ENCODE results near the gene NEMP2.
"Not testable (repeated sequence)": the region's sequence is repeated elsewhere in the genome, so short reads cannot be mapped to it uniquely, and the experiment has no call there.

Gene NEMP2

DNA sequence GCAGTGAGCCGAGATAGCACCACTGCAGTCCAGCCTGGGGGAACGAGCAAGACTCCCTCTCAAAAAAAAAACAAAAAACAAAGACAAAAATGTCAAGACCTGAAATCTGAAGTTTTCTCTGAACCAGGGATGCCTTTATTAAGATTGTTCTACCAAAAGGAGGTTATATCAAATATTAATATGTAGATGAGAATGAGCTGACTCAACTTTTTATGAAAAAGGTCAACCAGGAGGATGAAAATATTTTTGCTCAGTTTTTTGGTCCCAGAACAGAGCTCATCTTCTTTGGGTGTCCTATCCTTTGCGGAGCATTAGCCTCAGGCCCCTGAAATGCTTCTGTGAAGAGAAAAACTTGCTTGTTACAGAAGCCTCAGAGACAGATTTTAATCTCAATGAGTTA, 44.0 kb downstream of the NEMP2 start:
- DNase-seq (ENCODE audit: low read depth in 2 of 2), result no peak

GRCh38 chr2:190489475-190489874, 45.0 kb downstream of the NEMP2 start:
- DNase-seq (ENCODE audit: low read depth in 2 of 2), result no peak

DNA sequence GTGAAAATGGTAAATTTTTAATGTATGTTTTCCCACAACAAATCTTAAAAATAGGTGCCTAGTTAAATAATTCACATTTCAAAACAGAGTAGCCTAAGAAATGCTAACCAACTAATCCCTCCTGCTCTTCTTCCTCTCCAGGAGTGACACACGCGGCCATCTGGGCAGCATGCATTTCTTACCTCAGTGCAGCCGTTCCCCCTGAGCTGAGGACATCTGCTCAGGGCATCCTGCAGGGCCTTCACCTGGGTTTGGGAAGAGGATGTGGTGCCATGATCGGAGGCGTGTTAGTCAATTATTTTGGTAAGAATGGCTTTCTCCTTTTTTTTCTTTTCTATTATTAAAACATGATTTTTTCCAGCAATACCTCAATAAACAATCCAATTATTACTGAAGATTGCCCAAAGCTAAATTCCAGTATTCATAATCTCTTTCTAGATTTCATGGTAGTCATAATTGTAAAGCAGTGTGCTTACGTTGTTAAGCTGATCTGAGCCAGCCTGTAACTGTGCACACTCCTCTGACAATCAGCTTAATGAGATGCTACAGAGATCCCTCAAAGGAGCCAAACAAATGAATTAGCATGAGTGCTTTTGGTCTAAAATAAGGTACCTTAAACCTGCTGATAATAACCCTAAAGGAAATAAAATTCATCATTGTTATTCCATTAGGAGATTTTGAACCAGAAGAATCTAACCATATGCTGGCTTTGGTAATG, 45.8 kb downstream of the NEMP2 start:
- DNase-seq (ENCODE audit: low read depth in 2 of 2), result no peak

GRCh38 chr2:190486037-190486623, 48.4 kb downstream of the NEMP2 start:
- no peak for DNase-seq (ENCODE audit: low read depth in 2 of 2)

- no peak for DNase-seq (ENCODE audit: low read depth in 2 of 2)
These were observed 52.1 kb downstream of the NEMP2 start for GRCh38 chr2:190482451-190482850.

DNA sequence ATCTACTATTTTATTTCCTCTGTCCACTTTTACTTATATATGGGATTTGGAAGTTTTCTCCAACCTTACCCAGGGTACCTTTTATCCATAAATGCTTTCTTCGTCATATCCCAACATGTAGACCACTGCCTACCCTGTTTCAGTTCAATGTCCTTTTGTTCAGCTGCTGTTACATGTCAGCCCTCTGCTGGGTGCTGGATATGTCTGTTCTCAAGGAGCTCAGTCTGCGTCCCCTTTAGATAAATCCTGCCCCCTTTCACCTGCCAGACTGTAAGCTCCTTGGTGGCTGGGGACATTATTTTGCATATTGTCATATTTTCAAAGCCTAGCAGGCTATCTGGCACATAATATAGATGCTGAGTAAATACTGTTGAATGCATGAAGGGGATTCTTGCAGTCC, 53.2 kb downstream of the NEMP2 start:
- no peak for DNase-seq (ENCODE audit: low read depth in 2 of 2)

- no peak for DNase-seq (ENCODE audit: low read depth in 2 of 2)
These were observed 55.8 kb downstream of the NEMP2 start for GRCh38 chr2:190478572-190479195.

- DNase-seq (ENCODE audit: low read depth in 2 of 2), result no peak
These were observed 56.7 kb downstream of the NEMP2 start for GRCh38 chr2:190477661-190478454.

DNA sequence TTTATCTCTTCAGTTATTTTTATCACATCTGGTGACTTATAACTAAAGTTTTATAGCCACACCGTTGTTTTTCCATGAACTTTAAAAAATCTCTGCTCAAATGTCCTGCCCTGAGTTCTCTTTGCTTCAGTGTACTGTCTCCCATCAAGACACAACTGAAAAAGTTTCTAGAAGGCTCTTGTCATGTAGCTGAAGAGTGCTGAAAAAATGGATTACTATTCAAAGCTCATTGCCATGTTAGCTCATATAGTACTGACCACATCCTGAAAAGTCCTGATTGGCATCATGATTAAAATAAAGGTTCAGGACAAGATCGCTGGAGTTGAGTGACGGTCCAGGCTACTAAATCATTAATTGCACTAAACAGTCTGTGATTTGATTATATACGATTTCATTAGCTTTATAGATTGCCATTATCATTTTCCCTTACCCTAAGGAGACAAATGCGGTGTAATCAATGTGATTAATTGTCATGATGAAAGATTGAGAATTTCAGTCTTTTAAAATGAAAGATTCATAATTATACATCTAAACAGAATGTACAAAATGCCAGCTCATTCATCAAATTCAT, 64.2 kb downstream of the NEMP2 start:
- no peak for DNase-seq (ENCODE audit: low read depth in 2 of 2)

- DNase-seq (ENCODE audit: low read depth in 2 of 2), result no peak
These were observed 64.8 kb downstream of the NEMP2 start for GRCh38 chr2:190469771-190470170.

- no peak for DNase-seq (ENCODE audit: low read depth in 2 of 2)
These were observed 65.5 kb downstream of the NEMP2 start for GRCh38 chr2:190468814-190469569.

GRCh38 chr2:190468354-190468753, 66.2 kb downstream of the NEMP2 start:
- DNase-seq (ENCODE audit: low read depth in 2 of 2), result not testable (repeated sequence)

- DNase-seq (ENCODE audit: low read depth in 2 of 2), result no peak
These were observed 66.9 kb downstream of the NEMP2 start for GRCh38 chr2:190467575-190468083.

DNA sequence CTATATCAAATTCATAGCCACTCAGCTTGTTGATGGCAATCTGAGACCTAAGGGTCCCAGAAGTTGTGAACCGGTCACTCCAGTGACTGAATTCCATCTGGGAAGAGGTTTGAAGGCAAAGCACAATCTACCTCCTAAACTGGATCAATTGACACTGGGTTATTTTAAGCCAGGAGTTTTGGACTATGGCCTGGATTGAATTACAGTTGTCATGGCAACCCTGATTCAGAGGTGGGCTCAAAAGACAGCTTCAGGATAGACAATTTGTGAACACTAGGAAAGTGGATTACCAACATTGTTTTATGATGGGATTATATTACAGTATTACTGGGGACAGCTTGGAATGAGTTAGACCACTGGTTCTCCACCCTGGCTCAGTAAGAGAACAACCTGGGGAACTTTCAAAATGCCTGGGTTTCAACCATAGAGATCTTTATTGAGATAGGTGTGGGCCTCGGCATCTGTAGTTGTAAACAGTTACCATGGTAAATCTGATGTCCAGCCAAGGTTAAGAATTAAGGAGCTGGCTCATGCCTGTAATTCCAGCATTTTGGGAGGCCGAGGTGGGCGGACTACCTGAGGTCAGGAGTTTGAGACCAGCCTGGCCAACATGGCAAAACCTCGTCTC, 67.6 kb downstream of the NEMP2 start:
- DNase-seq (ENCODE audit: low read depth in 2 of 2), result no peak

DNA sequence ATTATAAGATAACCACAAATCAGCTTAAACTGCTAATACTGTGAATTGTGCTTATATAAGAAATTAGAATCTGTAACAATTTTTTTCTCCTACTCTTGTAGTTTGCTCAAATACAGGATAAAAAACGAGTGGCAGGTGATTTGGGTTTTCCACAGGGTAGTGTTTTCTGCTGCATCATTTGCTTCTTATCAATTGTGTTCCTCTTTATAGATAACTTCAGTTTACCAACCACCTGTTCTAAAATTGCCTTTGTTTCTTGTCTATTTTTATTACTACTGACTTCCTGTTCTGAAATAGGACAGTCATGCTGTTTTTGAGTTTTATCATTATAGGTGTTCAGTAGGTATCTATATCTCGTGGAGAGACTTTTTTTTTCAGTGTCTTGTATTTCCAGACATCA, 69.5 kb downstream of the NEMP2 start:
- DNase-seq (ENCODE audit: low read depth in 2 of 2), result no peak

GRCh38 chr2:190462611-190463010, 71.9 kb downstream of the NEMP2 start:
- DNase-seq (ENCODE audit: low read depth in 2 of 2), result no peak

GRCh38 chr2:190462181-190462580, 72.3 kb downstream of the NEMP2 start:
- DNase-seq (ENCODE audit: low read depth in 2 of 2), result no peak

- no peak for DNase-seq (ENCODE audit: low read depth in 2 of 2)
These were observed 74.0 kb downstream of the NEMP2 start for GRCh38 chr2:190460487-190460886.

DNA sequence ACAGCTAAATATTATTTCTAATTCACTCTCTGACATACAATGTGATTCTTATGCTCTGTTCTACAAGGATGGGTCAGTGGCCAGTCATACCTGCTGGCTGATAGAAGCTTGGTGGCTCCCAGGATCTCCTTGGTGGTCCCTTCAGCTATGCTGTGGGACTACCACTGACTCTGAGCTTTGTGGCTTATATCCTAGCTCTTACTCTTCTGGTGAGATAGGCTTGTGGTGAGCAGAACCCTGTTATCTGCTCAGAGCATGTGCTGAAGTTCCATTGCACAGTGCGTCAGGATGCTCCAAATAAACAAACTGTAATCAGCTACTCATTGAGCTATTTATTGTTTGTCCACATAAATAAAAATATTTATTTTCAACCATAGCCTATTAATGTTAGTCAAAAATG, 74.6 kb downstream of the NEMP2 start:
- no peak for DNase-seq (ENCODE audit: low read depth in 2 of 2)

- no peak for DNase-seq (ENCODE audit: low read depth in 2 of 2)
These were observed 76.0 kb downstream of the NEMP2 start for GRCh38 chr2:190458352-190459107.

All from stimulated activated CD8-positive, alpha-beta memory T cell treated with anti-CD3 and anti-CD28 coated beads, Interleukin-7, amount 100 ng/mL, for 1 hour (primary cell).